Ishikawa (cell line): Measurements from ENCODE around the gene ATG9B.

Source experiments
- CEBPB ChIP-seq: IDR thresholded peaks from 2 replicates; pipeline ENCODE4 v1.6.1; 2012
- CREB1 ChIP-seq: IDR thresholded peaks from 2 replicates; pipeline ENCODE4 v1.6.1; 2012; ENCODE audit warnings: low read depth
- EGR1 ChIP-seq: IDR thresholded peaks from 2 replicates; pipeline ENCODE4 v1.6.1; 2012
- EP300 ChIP-seq: IDR thresholded peaks from 2 replicates; pipeline ENCODE4 v1.6.1; 2012; ENCODE audit warnings: borderline replicate concordance
- FOXM1 ChIP-seq: IDR thresholded peaks from 2 replicates; pipeline ENCODE4 v1.6.1; 2012; ENCODE audit warnings: low read depth, borderline replicate concordance
- MAX ChIP-seq: IDR thresholded peaks from 2 replicates; pipeline ENCODE4 v1.6.1; 2012
- NFIC ChIP-seq: IDR thresholded peaks from 2 replicates; pipeline ENCODE4 v1.6.1; 2012
- RAD21 ChIP-seq: IDR thresholded peaks from 2 replicates; pipeline ENCODE4 v1.6.1; 2012; ENCODE audit warnings: low read depth
- REST ChIP-seq: IDR thresholded peaks from 2 replicates; pipeline ENCODE4 v1.6.1; 2012; ENCODE audit warnings: low read depth, mild to moderate bottlenecking
- TAF1 ChIP-seq: IDR thresholded peaks from 2 replicates; pipeline ENCODE4 v1.6.1; 2012; ENCODE audit warnings: low read depth, mild to moderate bottlenecking
- TCF12 ChIP-seq: IDR thresholded peaks from 2 replicates; pipeline ENCODE4 v1.6.1; 2012; ENCODE audit warnings: low read depth
- TEAD4 ChIP-seq: IDR thresholded peaks from 2 replicates; pipeline ENCODE4 v1.6.1; 2012
- YY1 ChIP-seq: IDR thresholded peaks from 2 replicates; pipeline ENCODE4 v1.6.1; 2012; ENCODE audit warnings: low read depth
- ZBTB7A ChIP-seq: IDR thresholded peaks from 2 replicates; pipeline ENCODE4 v1.6.1; 2012; ENCODE audit warnings: low read depth

- no peak for TF ChIP-seq TAF1
- no peak for TF ChIP-seq MAX
- TF ChIP-seq CREB1 = no peak
- no peak for TF ChIP-seq EP300
- no peak for TF ChIP-seq YY1
- TF ChIP-seq EGR1 = no peak
- no peak for TF ChIP-seq REST
- no peak for TF ChIP-seq RAD21
- TF ChIP-seq ZBTB7A = no peak
- no peak for TF ChIP-seq CEBPB
- no peak for TF ChIP-seq TCF12
- no peak for TF ChIP-seq NFIC
- TF ChIP-seq TEAD4 = no peak
- no peak for TF ChIP-seq FOXM1
Observed at GRCh38 chr7:151039850-151040548, 15.7 kb upstream of the ATG9B start.
